A673 (cell line): ENCODE data around the gene UGT1A7.

Experiments used
- EZH2 ChIP-seq: fragments of 200-600 bp; sonication (generic); IDR thresholded peaks from 2 replicates; pipeline ENCODE4 v1.6.1; 2017; ENCODE audit warnings: borderline replicate concordance, low read depth, mild to moderate bottlenecking, mixed read lengths, antibody characterized with exemption, low read length; ENCODE audit not compliant: poor library complexity, severe bottlenecking
- TF ChIP-seq, protein P1 (sequence below): fragments of 300-800, 200-600 bp; sonication (generic); conservative IDR thresholded peaks from 2 replicates; pipeline ENCODE4 v1.5.1; 2017; ENCODE audit warnings: low read depth, mild to moderate bottlenecking, antibody characterized with exemption, low read length, moderate library complexity, mixed read lengths

DNA sequence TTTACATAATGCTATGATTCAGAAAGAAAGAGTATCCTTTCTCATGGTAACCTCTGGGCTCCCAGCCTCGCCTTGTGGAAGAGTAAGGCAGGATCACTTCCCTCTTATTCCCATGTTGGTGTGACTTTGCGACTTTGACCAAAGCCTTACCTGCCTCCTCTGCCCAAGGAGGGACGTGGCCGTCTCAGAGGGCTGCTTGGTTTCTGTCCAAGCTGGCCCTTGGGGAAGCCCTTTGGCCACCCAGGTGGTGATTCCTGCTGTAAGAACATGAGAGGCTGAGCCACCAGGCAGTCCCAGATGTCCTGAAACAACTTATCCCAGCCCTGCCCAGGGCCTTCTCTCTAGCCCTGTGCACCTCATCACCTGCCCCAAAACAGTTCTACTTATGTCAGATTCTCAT is 17.0 kb downstream of the UGT1A7 start:
- TF ChIP-seq, protein P1, sequence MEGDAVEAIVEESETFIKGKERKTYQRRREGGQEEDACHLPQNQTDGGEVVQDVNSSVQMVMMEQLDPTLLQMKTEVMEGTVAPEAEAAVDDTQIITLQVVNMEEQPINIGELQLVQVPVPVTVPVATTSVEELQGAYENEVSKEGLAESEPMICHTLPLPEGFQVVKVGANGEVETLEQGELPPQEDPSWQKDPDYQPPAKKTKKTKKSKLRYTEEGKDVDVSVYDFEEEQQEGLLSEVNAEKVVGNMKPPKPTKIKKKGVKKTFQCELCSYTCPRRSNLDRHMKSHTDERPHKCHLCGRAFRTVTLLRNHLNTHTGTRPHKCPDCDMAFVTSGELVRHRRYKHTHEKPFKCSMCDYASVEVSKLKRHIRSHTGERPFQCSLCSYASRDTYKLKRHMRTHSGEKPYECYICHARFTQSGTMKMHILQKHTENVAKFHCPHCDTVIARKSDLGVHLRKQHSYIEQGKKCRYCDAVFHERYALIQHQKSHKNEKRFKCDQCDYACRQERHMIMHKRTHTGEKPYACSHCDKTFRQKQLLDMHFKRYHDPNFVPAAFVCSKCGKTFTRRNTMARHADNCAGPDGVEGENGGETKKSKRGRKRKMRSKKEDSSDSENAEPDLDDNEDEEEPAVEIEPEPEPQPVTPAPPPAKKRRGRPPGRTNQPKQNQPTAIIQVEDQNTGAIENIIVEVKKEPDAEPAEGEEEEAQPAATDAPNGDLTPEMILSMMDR: no peak
- no peak for TF ChIP-seq EZH2
